Nephron (organoid): Measurements from ENCODE around the gene KRTAP10-6.

ENCODE experiments used
- H3K27ac Mint-ChIP-seq, 3 experiments: 2 replicates each; pipeline ENCODE4 v1.8.0; 2020; ENCODE audit warnings: mixed read lengths in 3 of 3, mild to moderate bottlenecking in 2 of 3, moderate library complexity in 1 of 3
- H3K27me3 Mint-ChIP-seq: 2 replicates; pipeline ENCODE4 v1.8.0; 2021; ENCODE audit warnings: low read depth, mild to moderate bottlenecking, moderate library complexity, mixed read lengths
- H3K36me3 Mint-ChIP-seq: 2 replicates; pipeline ENCODE4 v1.8.0; 2020; ENCODE audit warnings: low read depth, mixed read lengths
- H3K4me1 Mint-ChIP-seq: 2 replicates; pipeline ENCODE4 v1.8.0; 2020; ENCODE audit warnings: mixed read lengths
- H3K4me3 Mint-ChIP-seq, 3 experiments: 2 replicates each; pipeline ENCODE4 v1.8.0; 2020; ENCODE audit warnings: mild to moderate bottlenecking in 3 of 3, mixed read lengths in 3 of 3, moderate library complexity in 2 of 3
- H3K9me3 Mint-ChIP-seq: 2 replicates; pipeline ENCODE4 v1.8.0; 2020; ENCODE audit warnings: mixed read lengths
- CTCF ChIP-seq, 3 experiments: fragments of 200-600 bp; sonication (generic); IDR thresholded peaks; one replicate each; pipeline ENCODE4 v1.5.0; 2021; ENCODE audit warnings: antibody characterized with exemption in 3 of 3; ENCODE audit not compliant: unreplicated experiment in 3 of 3

The KRTAP10-6 gene

GRCh38 chr21:44547656-44548331 lies 44.5 kb downstream of the KRTAP10-6 start:
- Mint-ChIP-seq H3K27me3 (peaks cover 18% of the 10 kb centered on the region), H3K36me3 (peaks cover 10% of the 10 kb centered on the region), H3K27ac (no peak overlapping the region), H3K9me3 (peaks cover 17% of the 10 kb centered on the region), H3K4me1 (peaks cover 17% of the 10 kb centered on the region), H3K4me3 (no peak overlapping the region)
- no peak for TF ChIP-seq CTCF (IDR thresholded peaks at IDR 0.05; ENCODE audit: unreplicated experiment in 3 of 3)

- no peak overlapping the region for H3K27ac Mint-ChIP-seq
- peaks cover 23% of the 10 kb centered on the region for H3K9me3 Mint-ChIP-seq
- peaks cover 5% of the 10 kb centered on the region for H3K27me3 Mint-ChIP-seq
- no peak overlapping the region for H3K4me3 Mint-ChIP-seq
- H3K4me1 Mint-ChIP-seq: peaks cover 15% of the 10 kb centered on the region
- peaks cover 10% of the 10 kb centered on the region for H3K36me3 Mint-ChIP-seq
- no peak for TF ChIP-seq CTCF (IDR thresholded peaks at IDR 0.05; ENCODE audit: unreplicated experiment in 3 of 3)
These were observed 47.7 kb downstream of the KRTAP10-6 start for GRCh38 chr21:44544566-44544965.

DNA sequence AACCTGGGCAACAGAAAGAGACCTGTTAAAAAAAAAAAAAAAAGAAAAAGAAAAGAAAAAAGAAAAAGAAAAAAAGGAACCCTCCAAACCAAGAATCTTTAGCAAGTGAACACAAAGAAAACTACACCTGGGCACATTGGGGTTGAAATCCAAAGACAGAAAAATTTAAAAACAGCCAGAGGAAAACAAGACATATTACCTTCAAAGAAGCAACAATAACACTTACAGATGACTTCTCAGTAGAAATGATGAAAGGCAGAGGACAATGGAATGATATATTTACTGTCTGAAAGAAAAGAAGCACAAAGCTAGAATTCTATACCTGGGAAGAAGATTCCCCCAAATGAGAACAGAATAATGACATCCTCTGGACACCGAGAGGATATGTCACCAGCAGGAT lies 49.6 kb downstream of the KRTAP10-6 start:
- Mint-ChIP-seq H3K36me3 (peaks cover 10% of the 10 kb centered on the region), H3K4me1 (no peaks in the 10 kb centered on the region), H3K27ac (no peak overlapping the region), H3K27me3 (no peaks in the 10 kb centered on the region), H3K9me3 (peaks cover 22% of the 10 kb centered on the region), H3K4me3 (no peak overlapping the region)
- TF ChIP-seq CTCF (IDR thresholded peaks at IDR 0.05; ENCODE audit: unreplicated experiment in 3 of 3): no peak
